CD4-positive, CD25-positive, alpha-beta regulatory T cell (primary cell): ENCODE measurements around the gene PLCD3. TPM values are rescaled to one million over a fixed set of nuclear protein-coding genes. Genes with fewer than 3 reads are reported as not detected.
A peak's percentile ranks its signal among the peaks of the same experiment; 100 is the strongest.

Experiments
- ATAC-seq, 2 donors: fragments of 150-1000 bp; cut with Tn5 transposase; one replicate each; pipeline ENCODE4 v1.10.0; 2021; ENCODE audit warnings: low read depth in 2 of 2, moderate number of reproducible peaks in 2 of 2, moderate library complexity in 1 of 2
- DNase-seq, 3 donors: peaks; one replicate each; pipeline versions ENCODE4 v3.0.0 to v3.0.0-alpha.2; 2012 to 2022; ENCODE audit warnings: mixed read lengths in 1 of 3
- H3K27ac ChIP-seq: one replicate; pipeline ENCODE4 v1.7.0; 2013; ENCODE audit warnings: mild to moderate bottlenecking, low read length; ENCODE audit not compliant: insufficient read depth, poor library complexity, severe bottlenecking
- H3K27me3 ChIP-seq: one replicate; pipeline ENCODE4 v1.7.0; 2013; ENCODE audit warnings: low read length; ENCODE audit not compliant: control insufficient read depth, insufficient read depth
- H3K36me3 ChIP-seq: one replicate; pipeline ENCODE4 v1.7.0; 2013; ENCODE audit warnings: mild to moderate bottlenecking, low read length, moderate library complexity; ENCODE audit not compliant: control insufficient read depth, insufficient read depth
- H3K4me1 ChIP-seq: 2 replicates; pipeline ENCODE4 v1.7.0; 2013; ENCODE audit warnings: mild to moderate bottlenecking, low read length; ENCODE audit not compliant: insufficient read depth, control insufficient read depth, poor library complexity, severe bottlenecking
- H3K4me3 ChIP-seq: one replicate; pipeline ENCODE4 v1.7.0; 2013; ENCODE audit warnings: low read depth, mild to moderate bottlenecking, low read length, moderate library complexity
- H3K9me3 ChIP-seq, 2 experiments: 1 replicate in 1 of 2; 2 replicates in 1 of 2; pipeline ENCODE4 v1.7.0; 2013; ENCODE audit warnings: low read length in 2 of 2, mild to moderate bottlenecking in 1 of 2, moderate library complexity in 1 of 2; ENCODE audit not compliant: control insufficient read depth in 2 of 2
- H3K27ac Mint-ChIP-seq, 3 donors: one replicate each; pipeline ENCODE4 v1.8.0; 2020 to 2022; ENCODE audit warnings: mild to moderate bottlenecking in 3 of 3, mixed read lengths in 3 of 3, moderate library complexity in 2 of 3
- H3K27me3 Mint-ChIP-seq: one replicate; pipeline ENCODE4 v1.8.0; 2022; ENCODE audit warnings: mild to moderate bottlenecking, mixed read lengths
- H3K36me3 Mint-ChIP-seq: one replicate; pipeline ENCODE4 v1.8.0; 2020; ENCODE audit warnings: mixed read lengths
- H3K4me1 Mint-ChIP-seq, 4 donors: one replicate each; pipeline ENCODE4 v1.8.0; 2020 to 2022; ENCODE audit warnings: mixed read lengths in 4 of 4, mild to moderate bottlenecking in 1 of 4
- H3K4me3 Mint-ChIP-seq, 4 donors: one replicate each; pipeline ENCODE4 v1.8.0; 2020 to 2022; ENCODE audit warnings: mild to moderate bottlenecking in 4 of 4, mixed read lengths in 4 of 4, moderate library complexity in 3 of 4
- H3K9me3 Mint-ChIP-seq, 7 donors: one replicate each; pipeline ENCODE4 v1.8.0; 2020 to 2022; ENCODE audit warnings: mixed read lengths in 7 of 7, mild to moderate bottlenecking in 3 of 7, moderate library complexity in 2 of 7
- polyA plus RNA-seq, 4 donors: library from polyadenylated mRNA; unstranded; fragments of 300-500 nt; fragmentation: Illumina TruSeq; gene quantifications; one replicate each; pipeline ENCODE4 v1.2.3, GENCODE V29; 2021
- total RNA-seq: library from RNA; stranded (reverse); gene quantifications from one replicate; pipeline ENCODE4 v1.2.3, GENCODE V29; 2022

The PLCD3 gene
- total and polyA plus RNA-seq, 5 donors from 2014 or later, result 0.15 to 5.5 (median 0.50) TPM

DNA sequence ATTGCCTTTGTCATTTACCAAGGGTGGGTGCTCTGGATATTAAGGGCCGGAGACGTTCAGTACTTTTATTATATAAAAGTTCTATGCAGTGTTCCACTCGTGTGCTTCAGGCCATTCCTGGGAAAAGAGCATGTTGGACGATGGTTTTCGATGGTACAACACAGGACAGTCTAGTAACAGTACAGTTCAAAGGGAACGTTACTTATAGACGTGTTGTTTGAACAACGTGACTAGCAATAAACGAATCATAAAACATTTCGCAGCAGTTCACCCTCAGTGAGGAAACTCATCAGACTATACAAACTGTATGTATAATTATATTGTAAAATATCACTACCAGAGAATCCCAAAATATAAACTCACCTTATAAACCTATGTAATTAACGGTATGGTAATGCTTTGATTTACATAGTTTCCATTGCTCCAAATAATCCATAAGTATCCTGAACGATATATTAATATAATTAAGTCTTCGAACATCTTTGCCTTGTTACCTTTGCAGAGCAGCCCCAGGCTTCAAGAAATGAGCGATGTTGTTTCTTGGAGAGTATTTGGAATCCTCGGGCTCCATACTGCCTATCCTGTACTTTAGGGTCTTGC is 70.6 kb downstream of the PLCD3 start:
- no peak for ATAC-seq
- H3K27ac Mint-ChIP-seq, result peak overlapping the region; percentile 97 to 98 (median 98)

DNA sequence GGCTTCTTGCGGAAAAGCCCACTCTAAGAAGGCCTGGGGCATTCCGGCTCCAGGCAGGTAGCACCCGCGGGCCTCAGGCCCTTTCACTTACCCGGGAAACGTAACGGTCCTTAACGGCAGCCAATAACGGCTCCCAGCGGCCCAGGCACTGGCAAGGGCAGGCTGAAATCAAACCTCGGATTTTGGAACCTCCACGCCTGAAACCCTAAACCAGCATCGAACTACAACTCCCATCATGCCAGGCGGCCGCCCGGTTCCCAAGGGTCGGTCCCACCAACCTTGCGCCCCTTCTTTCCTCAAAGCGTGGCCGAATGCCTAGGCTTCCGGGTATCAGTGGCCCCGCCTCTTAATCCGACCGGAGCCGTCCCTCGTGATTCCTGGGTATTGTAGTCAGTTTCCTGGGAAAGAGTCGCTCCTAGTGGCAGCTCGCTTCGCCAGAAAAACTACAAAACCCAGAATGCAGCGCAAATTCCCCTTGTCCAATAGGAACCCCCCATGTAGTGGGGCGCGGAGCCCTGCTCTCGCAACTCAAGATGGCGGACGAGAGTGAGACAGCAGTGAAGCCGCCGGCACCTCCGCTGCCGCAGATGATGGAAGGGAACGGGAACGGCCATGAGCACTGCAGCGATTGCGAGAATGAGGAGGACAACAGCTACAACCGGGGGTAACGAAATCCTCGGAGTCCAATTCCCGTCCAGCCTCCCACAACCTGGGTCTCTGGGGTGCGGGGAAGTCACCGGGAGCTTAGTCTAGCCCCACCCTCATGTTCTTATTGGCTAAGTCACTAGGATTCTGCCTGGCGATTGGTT is 71.3 kb downstream of the PLCD3 start, which contains the start of gene NMT1:
Gene NMT1 (plus strand): TSS at position 521 of the 809 bp plus-strand sequence. CDS start 13 bp downstream, at position 534.
- Mint-ChIP-seq H3K27ac (peak within 1 kb of the TSS; percentile 97 to 98 (median 98)), H3K4me3 (peak within 1 kb of the TSS; percentile 92 to 100 (median 99)), H3K36me3 (no peaks in the 10 kb centered on the region), H3K4me1 (peaks cover 0 to 65% (median 40%) of the 10 kb centered on the region in 4 donors), H3K9me3 (no peaks in the 10 kb centered on the region), H3K27me3 (no peaks in the 10 kb centered on the region)
- ATAC-seq, result peak; percentile 89 to 91
- no peaks in the 10 kb centered on the region for H3K27me3 ChIP-seq
- no peaks in the 10 kb centered on the region for H3K36me3 ChIP-seq
- peak; percentile 95 to 99 (median 99) for DNase-seq
- H3K4me1 ChIP-seq, result peaks cover 31% of the 10 kb centered on the region
- no peaks in the 10 kb centered on the region for H3K9me3 ChIP-seq
- H3K27ac ChIP-seq, result peak within 1 kb of the TSS; percentile 90
- peak within 1 kb of the TSS; percentile 94 for H3K4me3 ChIP-seq

More for the DNA sequence above, 70.6 kb downstream of the PLCD3 start:
- Histone ChIP-seq H3K4me3 (peak overlapping the region; percentile 94), H3K9me3 (no peaks in the 10 kb centered on the region), H3K27ac (peak overlapping the region; percentile 90), H3K4me1 (peaks cover 31% of the 10 kb centered on the region), H3K27me3 (no peaks in the 10 kb centered on the region), H3K36me3 (no peaks in the 10 kb centered on the region)
- no peak for DNase-seq
- H3K4me1 Mint-ChIP-seq, result peaks cover 0 to 66% (median 39%) of the 10 kb centered on the region in 4 donors
- H3K9me3 Mint-ChIP-seq, result no peaks in the 10 kb centered on the region
- no peaks in the 10 kb centered on the region for H3K36me3 Mint-ChIP-seq
- H3K4me3 Mint-ChIP-seq, result peak overlapping the region; percentile 92 to 100 (median 99)
- H3K27me3 Mint-ChIP-seq, result no peaks in the 10 kb centered on the region

DNA sequence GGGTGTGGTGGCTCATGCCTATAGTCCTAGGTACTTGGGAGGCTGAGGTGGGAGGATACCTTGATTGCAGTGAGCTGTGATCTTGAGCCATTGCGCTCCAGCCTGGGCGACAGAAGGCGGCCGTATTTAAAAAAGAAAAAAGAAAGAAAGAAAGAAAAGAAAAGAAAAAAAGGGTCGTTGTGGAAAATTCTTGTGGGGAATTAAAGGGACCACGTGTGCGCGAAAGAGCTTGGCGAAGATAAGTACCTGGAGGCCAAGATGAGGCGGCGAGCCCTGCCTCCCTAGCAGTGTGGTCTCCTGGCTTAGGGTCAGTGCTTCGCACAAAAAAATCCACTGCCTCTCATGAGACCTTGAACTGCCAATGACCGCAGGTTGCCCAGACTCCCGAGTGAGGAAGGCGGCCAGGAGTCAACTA is 71.9 kb downstream of the PLCD3 start:
- H3K9me3 ChIP-seq, result no peaks in the 10 kb centered on the region
- H3K36me3 ChIP-seq, result no peaks in the 10 kb centered on the region
- Mint-ChIP-seq H3K27ac (peak overlapping the region; percentile 97 to 98 (median 98)), H3K27me3 (no peaks in the 10 kb centered on the region), H3K9me3 (no peaks in the 10 kb centered on the region), H3K36me3 (no peaks in the 10 kb centered on the region), H3K4me1 (peaks cover 0 to 65% (median 41%) of the 10 kb centered on the region in 4 donors), H3K4me3 (peak overlapping the region; percentile 92 to 100 (median 99))
- no peak for ATAC-seq
- peaks cover 31% of the 10 kb centered on the region for H3K4me1 ChIP-seq
- peak overlapping the region; percentile 90 for H3K27ac ChIP-seq
- H3K4me3 ChIP-seq, result peak overlapping the region; percentile 94
- H3K27me3 ChIP-seq, result no peaks in the 10 kb centered on the region
- DNase-seq, result no peak

Other genes starting within 250 kb of the PLCD3 start
- 111 TPM for gene EFTUD2, start 233.1 kb downstream of the PLCD3 start, total RNA-seq
- 10 to 100 TPM; 58.8 to 86.7 (median 73.5) TPM for gene EFTUD2, start 233.1 kb downstream of the PLCD3 start, polyA plus RNA-seq
- gene GFAP, start 217.0 kb downstream of the PLCD3 start, total RNA-seq, result not detected
- not detected for gene GFAP, start 217.0 kb downstream of the PLCD3 start, polyA plus RNA-seq
- gene KIF18B, start 184.7 kb downstream of the PLCD3 start, total RNA-seq, result 0.52 TPM
- under 1 TPM in 3 of 4 donors, not detected in 1; 0.19 to 0.60 (median 0.23) TPM for gene KIF18B, start 184.7 kb downstream of the PLCD3 start, polyA plus RNA-seq
- gene C1QL1, start 164.2 kb downstream of the PLCD3 start, total RNA-seq, result not detected
- not detected for gene C1QL1, start 164.2 kb downstream of the PLCD3 start, polyA plus RNA-seq
- 20.7 TPM for gene DCAKD, start 80.9 kb downstream of the PLCD3 start, total RNA-seq
- gene DCAKD, start 80.9 kb downstream of the PLCD3 start, polyA plus RNA-seq, result 10 to 100 TPM in 3 of 4 donors, 1 to 10 TPM in 1; 10.0 to 15.2 (median 13.5) TPM
- gene NMT1, start 71.2 kb downstream of the PLCD3 start, total RNA-seq, result 87.2 TPM
- 10 to 100 TPM; 34.6 to 72.0 (median 53.8) TPM for gene NMT1, start 71.2 kb downstream of the PLCD3 start, polyA plus RNA-seq
- gene ACBD4, start 3.2 kb upstream of the PLCD3 start, total RNA-seq, result 23.6 TPM
- gene ACBD4, start 3.2 kb upstream of the PLCD3 start, polyA plus RNA-seq, result 10 to 100 TPM; 13.8 to 17.9 (median 15.0) TPM
- gene HEXIM1, start 16.0 kb upstream of the PLCD3 start, total RNA-seq, result 88.0 TPM
- 1 to 10 TPM; 5.9 to 8.0 (median 6.1) TPM for gene HEXIM1, start 16.0 kb upstream of the PLCD3 start, polyA plus RNA-seq
- gene HEXIM2, start 29.4 kb upstream of the PLCD3 start, total RNA-seq, result 3.6 TPM
- 1 to 10 TPM; 1.9 to 4.1 (median 2.4) TPM for gene HEXIM2, start 29.4 kb upstream of the PLCD3 start, polyA plus RNA-seq
- 575 TPM for gene FMNL1, start 89.4 kb upstream of the PLCD3 start, total RNA-seq
- gene FMNL1, start 89.4 kb upstream of the PLCD3 start, polyA plus RNA-seq, result 10 to 100 TPM; 22.8 to 28.5 (median 24.7) TPM
- 0.20 TPM for gene SPATA32, start 129.6 kb upstream of the PLCD3 start, total RNA-seq
- gene SPATA32, start 129.6 kb upstream of the PLCD3 start, polyA plus RNA-seq, result under 1 TPM in 2 of 4 donors, not detected in 2; 0.36 to 0.60 TPM
- 61.3 TPM for gene MAP3K14, start 184.5 kb upstream of the PLCD3 start, total RNA-seq
- gene MAP3K14, start 184.5 kb upstream of the PLCD3 start, polyA plus RNA-seq, result 1 to 10 TPM; 5.9 to 7.9 (median 6.7) TPM